22Rv1 (cell line): Measurements from ENCODE around the gene PTPN18.

Source experiments
- ZFX ChIP-seq: fragments of 450-650 bp; IDR thresholded peaks from 2 replicates; pipeline ENCODE4 v1.6.1; 2017; ENCODE audit warnings: antibody characterized with exemption, borderline replicate concordance
- TF ChIP-seq, protein P1 (sequence below): fragments of 450-650 bp; IDR thresholded peaks from 2 replicates; pipeline ENCODE4 v1.5.1; 2017; ENCODE audit warnings: mild to moderate bottlenecking

DNA sequence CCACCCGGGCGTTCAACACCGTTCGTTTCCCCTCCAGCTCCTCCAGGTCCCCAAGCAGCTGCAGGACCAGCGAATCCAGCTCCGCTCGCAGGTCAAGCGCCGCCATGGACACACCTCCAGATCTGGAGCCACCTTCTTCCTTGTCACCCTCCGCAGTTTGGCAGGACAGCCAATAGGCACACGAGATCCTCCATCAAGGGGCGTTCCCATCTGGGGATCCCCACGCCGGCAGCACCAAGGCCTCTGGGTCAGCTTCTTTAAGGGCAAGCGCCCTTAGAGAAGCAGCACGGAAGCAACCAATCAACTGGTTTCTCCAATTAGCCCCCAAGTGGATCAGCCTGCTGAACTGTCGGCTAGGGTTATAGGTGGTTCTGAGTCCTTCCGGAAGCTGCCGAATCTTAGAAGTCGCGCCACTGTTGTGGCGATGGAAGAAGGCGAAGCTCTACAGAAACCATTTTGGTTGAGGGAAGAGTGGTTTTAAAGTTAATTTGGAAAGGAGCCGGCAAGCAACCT lies 13.8 kb upstream of the PTPN18 start:
- TF ChIP-seq, protein P1, sequence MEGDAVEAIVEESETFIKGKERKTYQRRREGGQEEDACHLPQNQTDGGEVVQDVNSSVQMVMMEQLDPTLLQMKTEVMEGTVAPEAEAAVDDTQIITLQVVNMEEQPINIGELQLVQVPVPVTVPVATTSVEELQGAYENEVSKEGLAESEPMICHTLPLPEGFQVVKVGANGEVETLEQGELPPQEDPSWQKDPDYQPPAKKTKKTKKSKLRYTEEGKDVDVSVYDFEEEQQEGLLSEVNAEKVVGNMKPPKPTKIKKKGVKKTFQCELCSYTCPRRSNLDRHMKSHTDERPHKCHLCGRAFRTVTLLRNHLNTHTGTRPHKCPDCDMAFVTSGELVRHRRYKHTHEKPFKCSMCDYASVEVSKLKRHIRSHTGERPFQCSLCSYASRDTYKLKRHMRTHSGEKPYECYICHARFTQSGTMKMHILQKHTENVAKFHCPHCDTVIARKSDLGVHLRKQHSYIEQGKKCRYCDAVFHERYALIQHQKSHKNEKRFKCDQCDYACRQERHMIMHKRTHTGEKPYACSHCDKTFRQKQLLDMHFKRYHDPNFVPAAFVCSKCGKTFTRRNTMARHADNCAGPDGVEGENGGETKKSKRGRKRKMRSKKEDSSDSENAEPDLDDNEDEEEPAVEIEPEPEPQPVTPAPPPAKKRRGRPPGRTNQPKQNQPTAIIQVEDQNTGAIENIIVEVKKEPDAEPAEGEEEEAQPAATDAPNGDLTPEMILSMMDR = no peak
- TF ChIP-seq ZFX = no peak
